Stimulated activated CD4-positive, alpha-beta T cell treated with anti-CD3 and anti-CD28 coated beads, Interleukin-4, amount 100 ng/mL, for 48 hours (primary cell): ENCODE measurements around the gene URB1.
"Not testable (repeated sequence)": the region's sequence is repeated elsewhere in the genome, so short reads cannot be mapped to it uniquely, and the experiment has no call there.

ENCODE experiments used
- DNase-seq, 2 donors: peaks; one replicate each; pipeline ENCODE4 v3.0.0-alpha.2; 2020; ENCODE audit warnings: low read depth in 2 of 2

URB1 gene

DNA sequence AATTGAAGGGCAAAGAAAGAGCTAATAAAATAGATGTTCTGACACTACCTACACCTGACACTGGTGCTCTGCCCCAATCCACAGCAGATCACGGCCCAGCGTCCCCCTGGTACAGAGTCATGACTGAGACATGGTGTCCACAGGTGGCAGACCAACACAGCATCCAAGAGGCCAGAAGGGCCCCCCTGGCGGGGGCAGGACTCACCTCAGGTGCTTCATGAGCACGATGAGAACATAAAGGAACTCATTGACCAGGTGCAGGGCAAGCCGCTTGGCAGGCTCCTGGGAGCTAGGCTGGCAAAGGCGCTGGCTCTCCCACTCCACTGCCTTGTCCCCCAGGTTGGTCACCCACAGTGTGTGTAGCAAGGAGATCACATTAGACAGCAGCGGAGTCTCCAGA, 73.8 kb downstream of the URB1 start:
- no peak for DNase-seq

DNA sequence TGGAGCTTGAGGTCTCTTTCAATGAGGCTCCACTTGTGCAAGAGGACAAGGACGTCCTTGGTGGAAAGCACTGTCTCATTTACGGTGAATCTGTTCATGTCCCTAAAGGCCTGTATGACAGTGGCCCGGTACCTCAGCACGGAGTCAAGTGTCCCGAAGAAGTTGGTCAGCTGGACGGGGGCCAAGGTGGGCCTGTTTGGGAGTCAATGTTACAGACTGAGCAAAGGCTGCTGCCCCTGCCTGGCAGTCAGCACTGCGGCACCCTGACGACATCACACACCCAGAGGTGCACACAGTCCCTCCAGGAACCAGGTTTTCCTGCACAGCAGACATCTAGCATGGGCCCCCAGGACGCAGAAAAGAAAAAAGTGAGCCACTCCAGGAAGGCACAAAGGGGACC, 75.1 kb downstream of the URB1 start:
- no peak for DNase-seq

DNA sequence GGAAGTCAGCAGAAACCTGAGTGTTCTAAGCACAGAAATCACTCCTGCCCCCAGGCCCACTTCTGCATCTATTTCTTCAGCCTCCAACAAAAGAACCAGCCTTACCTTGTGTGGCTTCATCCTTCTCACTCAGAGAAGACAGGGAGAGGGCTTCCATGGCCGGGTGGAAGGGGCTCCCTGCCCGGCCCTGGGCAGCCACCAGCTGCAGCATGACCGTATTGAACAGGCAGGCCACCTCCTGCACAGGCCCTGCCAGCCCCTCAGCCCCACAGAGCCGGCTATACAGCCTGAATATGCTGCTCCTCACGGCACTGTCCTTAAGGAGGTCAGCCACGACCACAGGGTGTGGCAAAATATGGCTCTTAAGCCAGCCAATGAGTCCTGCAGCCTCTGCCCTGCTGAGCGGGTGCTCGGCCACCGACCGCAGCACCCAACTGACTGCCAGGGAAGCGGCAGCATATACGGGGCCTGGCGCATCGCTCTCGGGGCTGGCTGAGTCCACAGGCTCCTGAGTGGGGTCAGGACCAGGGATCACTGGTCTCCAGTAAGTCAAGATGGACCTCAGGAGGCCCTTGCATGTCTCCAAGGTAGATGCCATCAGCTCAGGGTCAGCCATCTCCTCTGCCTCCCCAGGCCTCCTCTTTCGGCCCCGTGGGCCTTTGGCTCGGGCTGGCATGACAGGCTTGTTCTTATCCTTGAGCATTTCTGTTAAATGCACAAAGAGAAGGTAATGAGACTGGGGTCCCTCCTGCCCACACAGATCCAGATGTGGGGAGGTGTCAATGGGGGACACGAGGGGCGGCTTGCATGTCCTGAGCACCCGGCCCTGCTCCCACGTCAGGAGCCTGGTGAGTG, 76.2 kb downstream of the URB1 start:
- DNase-seq = no peak

DNA sequence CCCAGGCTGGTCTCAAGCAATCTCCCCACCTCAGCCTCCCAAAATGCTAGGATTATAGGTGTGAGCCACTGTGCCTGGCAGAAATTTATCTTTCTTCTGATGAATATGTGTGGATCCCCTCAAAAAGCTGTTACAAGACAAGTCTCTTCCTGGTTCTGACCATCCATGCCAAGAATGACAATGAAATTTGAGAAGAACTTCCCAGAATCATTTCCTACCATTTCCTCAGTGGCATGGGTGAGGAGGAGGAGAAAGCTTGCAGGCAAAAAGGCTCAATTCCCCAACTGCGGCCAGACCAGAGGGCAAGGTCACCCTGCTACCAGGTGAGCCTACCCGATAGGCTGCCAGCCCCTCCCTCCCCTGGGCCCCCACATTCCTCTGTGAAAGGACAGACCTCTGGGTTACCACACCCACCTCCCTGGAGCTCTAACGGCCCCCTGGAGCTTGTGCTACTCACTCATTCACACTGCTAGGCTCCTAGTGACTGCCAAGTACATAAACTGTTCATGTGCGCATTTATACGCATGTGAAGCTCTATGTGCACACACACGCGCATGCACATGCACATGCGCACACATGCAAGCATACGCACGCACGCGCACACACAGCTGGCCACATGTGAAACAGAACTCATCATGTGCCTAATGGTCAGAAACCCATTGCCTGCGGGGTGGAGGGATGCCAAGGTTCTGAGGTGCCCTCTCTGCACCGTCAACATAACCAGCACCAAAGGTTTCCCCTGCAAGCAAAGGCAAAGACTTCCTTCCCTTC, 77.1 kb downstream of the URB1 start:
- no peak for DNase-seq

DNA sequence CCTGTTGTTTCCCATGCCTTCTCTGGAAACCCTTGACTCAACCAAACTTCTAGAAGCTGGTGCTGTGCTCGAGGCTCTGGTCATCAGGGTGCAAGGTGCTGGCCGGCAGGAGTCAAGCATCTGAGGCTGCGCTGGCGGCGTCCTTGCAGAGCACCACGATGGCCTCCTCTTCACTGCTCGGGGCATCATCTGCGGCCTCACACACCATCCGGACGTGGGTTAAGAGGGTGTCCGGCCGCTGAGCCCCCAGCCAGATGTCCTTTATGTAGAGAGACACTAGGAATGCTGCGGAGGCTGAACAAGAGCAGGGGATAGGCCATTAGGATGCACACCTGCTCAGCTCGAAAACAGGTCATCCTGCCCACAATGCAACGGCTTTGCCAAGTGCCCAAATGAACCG, 78.0 kb downstream of the URB1 start:
- no peak for DNase-seq

DNA sequence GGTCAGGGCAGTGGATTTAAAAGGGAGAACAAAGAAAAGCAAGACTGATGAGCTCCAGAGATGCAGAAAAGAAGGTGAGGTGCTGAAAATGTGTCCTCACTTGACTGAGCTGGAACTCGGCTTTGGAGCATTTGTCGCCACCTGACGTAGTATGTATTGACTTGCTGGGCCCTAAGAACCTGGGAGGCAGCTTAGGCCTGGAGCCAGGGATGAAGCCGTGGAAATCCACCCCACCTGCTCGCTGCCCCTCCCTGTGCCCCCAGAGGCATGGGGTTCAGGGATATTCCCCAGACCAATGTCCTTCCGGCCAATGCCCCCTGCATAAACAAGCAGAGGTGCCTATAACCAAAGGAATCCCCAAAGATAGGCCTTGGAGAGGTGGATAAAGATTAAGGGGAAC, 79.8 kb downstream of the URB1 start:
- no peak for DNase-seq

DNA sequence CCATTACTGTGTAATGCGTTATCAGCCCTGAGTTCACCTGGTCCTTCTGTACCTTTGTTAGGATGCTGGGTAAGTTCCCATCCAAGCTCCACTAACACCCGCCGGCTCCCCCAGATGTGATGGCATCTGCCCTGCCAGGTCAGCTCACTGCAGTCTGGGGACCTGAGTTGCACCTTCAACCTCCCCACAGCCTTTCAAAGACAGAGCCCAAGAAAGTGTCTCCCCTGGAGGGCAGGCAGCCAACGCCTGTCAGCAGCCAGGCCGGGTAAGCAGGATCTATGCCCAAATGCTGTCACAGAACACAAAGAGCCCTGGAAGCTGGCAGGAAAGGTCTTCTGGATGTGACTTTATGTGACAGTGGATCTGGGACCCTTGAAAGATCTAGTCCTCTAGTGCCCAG, 80.5 kb downstream of the URB1 start:
- DNase-seq = no peak

DNA sequence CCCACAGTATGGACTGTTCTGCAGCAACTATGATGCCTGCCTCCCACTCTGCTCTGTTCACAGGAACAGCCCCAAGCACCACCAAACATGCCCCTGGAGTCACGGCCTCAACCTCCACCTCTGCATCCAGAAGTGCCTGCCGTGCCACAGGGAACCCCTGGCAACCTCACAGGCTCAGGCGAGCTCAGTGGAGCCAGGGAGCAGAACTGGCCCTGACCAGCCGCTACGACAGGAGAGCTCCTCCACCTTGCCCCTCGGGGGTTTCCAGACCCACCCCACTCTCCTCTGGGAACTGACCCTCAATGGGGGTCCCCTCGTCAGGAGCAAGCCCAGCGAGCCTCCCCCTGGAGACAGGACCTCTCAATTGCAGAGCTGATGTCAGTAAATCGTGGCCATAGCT, 81.2 kb downstream of the URB1 start:
- no peak for DNase-seq

DNA sequence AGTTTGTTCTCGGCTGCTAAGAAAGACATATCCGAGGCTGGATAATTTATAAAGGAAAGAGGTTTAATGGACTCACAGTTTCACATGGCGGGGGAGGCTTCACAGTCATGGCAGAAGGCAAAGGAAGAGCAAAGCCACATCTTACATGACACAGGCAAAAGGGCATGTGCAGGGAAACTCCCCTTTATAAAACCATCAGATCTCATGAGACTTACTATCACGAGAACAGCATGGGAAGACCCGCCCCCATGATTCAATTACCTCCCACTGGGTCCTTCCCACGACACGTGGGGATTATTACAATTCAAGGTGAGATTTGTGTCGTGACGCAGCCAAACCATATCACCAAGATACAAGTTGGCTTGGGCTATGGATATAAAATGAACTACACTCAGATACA, 81.8 kb downstream of the URB1 start:
- DNase-seq = not testable (repeated sequence)

DNA sequence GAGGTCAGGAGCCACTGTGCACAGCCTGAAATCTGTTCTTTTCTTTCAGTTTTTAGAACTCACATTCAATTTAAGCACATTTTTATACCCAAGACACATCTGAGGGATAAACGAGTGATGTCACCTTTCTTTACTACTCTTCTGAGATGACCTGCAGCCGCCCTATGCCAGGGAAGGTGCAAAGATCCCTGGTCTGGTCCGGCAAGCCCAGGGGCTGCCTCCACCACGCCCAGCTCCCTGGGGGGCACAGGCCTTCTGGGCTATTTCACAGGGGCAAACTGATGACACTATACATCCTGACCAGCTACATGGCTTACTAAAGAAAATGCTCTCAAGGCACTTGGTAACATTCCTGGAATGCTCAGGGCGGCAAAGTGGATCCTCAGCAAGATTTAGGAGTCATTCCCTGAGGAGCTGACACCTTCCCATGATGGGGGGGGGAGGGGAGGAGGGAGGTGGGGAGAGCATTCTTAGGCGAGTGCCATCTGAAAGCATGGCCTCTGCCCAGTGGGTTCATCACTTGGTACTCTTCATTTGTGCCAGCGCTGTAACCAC, 82.8 kb downstream of the URB1 start:
- DNase-seq = no peak

DNA sequence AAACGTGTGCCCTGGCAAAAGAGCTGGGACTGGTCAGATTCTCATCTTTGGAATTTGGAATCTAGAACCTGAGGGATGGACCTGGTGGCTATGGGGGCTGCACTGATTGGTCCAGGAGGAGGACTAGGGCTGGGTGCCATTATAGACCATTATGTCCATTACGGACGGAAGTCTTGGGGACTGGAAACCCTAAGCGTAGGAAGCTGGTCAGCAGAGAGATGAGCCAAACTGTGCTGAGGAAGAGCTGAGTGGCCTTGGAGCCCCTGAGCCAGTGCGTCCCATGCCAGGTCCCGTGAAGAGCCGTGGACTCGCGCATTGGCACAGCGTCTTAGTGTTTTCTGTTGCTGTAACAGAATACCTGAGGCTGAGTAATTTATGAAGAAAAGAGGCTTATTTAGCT, 84.1 kb downstream of the URB1 start:
- no peak for DNase-seq

DNA sequence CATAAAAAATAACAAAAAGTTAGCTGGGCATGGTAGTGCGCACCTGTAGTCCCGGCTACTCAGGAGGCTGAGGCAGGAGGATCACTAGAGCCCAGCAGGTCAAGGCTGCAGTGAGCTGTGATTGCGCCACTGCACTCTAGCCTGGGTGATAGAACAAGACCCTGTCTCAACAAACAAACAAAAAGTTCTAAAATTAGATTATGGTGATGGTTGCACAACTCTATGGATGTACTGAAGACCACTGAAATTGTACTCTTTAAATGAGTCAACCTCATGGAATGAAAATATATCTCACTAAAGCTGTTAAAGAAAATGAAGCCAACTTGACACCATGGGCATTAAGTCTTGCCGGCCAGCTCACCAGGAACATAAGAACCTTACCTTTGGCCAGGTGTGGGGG, 85.1 kb downstream of the URB1 start:
- DNase-seq = no peak

DNA sequence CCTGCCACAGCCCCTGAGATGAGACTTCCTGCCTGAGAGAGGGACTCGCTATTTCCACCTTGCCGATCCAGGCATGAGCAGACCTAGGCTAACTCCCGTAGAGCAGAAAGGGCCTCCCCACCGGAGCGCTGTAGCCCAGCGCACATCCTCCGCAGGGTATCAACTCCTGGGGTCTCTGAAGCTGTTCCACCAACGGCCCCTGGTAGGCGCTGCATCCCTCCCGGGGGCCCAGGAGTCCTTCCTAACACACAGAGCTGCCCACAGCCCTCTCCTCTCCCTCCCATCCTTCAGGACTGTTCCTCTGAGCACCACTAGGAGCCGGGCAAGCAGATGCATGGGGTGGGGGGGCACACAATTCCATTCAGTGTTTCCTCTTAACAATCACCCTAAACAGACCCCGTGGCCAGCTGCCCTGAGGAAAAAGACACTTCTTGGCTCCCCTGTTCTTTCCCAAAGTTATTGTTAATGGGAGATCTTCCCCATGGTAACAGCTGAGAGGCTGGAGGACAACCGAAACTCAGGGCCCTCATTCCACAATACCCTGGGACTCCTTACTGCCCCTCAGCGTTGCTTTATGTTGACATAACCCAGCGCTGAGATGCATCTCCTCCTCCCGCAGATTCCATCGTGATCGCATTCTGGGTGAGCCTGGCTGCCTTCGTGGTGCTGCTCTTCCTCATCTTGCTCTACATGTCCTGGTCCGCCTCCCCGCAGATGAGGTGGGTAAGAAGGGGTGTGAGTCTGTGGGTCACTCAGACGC, 86.6 kb downstream of the URB1 start:
- no peak for DNase-seq

DNA sequence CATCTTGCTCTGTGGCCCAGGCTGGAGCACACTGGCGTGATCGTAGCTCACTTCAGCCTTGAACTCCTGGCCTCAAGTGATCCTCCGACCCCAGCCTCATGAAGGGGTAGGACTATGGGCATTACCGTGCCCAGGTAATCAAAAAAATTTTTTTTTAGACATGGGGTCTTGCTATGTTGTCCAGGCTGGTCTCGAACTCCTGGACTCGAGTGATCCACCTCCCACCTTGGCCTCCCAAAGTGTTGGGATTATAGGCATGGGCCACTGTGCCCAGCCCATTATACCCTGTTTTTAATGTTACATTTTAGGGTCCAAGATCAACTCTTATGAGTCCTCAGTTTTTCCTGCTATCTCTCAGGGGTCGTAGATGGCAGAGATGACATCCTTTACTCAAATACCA, 87.8 kb downstream of the URB1 start:
- DNase-seq = no peak

DNA sequence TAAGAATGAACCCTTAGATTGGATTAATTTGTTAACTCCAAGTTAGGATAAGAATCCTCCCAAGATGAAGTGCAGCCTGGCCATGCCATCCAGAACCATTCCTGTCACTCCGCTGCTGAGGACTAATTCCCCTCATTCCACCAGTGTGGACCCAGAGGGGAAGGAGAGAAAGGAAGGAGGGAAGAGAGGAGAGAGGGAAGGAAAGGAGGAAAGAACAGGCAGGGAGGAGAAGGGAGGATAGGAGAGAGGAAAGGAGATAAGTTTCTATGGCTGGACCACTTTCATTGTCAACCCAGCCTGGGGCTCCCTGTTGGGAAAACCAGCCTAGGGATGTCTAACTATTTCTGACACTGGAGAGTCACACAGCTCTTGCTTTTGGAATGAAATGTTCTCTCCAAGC, 89.4 kb downstream of the URB1 start:
- DNase-seq = no peak

DNA sequence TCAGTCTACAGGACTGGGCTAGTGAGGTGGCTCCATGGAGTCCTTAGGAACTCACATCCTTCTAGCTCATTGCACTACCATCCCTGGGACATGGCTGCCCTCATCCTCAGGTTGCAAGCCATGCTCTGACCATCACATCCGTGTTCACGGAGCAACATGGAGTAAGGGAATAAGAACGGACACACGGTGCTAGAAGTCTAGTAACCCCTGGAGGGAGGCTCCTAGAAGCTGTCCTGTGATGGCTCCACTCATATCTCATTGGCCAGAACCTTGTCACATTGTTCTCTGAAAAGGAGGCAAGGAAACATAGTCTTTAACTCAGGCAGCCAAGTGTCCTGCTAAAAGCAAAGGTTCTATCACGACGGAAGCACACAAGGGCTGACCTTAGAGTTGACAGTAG, 90.3 kb downstream of the URB1 start:
- DNase-seq = no peak

DNA sequence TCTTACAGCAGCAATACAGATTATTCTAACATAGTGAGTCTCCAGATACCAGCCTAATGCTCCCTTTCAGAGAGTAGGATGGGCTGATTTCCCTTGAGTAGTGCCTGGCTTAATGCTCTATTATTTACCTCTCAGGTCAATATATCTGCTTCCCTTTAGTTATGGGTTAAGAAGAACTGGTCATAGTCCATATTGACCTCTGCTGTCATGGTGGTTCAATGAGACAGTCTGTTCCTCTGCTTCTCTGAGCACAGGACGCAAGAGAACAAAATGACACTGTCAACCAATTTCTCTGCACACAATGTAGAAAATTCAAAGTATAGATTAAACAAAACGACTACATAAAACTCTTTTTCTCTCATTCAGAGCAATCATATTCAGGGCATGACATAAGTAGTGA, 91.2 kb downstream of the URB1 start:
- no peak for DNase-seq

DNA sequence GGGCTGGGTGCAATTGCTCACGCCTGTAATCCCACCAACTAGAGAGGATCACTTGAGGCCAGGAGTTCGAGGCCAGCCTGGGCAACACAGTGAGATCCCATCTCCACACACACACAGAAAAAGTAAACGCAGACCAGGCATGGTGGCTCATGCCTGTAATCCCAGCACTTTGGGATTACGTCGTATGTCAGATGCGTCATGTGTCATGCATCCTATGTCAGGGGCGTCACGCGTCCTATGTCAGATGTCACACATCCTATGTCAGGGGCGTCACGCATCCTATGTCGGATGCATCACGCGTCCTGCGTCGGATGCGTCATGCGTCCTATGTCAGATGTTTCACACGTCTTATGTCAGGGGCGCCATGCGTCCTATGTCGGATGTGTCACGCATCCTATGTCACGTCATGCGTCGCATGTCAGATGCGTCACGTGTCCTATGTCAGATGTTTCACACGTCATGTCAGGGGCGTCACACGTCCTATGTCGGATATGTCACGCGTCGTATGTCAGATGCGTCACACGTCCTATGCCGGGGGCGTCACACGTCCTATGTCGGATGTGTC, 92.6 kb downstream of the URB1 start:
- no peak for DNase-seq

DNA sequence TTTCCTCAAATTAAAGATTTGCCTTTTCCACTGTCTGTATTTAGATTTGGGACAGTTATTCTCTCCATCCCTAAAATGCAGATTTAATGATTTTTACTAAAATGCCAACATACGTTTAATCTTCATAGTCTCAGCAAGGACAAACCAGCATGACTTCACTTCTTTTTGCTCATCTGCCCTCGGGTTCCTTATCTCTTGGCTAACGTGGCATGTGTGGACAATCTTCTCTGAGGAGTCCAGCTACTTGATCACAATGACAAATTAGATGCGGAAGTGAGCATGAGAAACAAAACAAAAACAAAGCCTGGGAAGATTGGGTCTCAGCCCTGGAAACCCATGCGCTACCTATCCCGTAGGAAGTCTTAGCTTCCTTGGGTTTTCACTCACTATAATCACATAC, 93.1 kb downstream of the URB1 start:
- DNase-seq = no peak

DNA sequence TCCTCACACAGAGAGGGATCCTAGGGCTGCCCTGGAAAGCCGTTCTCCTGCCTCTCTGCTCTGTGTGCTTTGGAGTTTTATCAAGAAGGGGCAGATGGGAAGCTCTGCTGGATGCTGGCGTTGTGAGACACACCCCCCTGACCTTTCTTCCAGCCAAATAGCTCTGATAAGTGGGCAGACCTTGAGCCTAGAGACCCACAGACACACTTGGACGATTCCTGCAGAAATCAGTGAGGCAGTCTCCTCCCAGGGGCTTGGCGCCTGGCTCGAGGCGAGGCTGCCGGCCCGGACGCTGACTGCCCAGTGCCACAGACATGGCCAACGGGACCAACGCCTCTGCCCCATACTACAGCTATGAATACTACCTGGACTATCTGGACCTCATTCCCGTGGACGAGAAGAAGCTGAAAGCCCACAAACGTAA, 94.1 kb downstream of the URB1 start, which contains the start of gene MRAP:
Gene MRAP, plus strand, starts transcription at position 198 of the 424 bp plus-strand sequence. Its CDS starts 117 bp downstream, at position 315.
- no peak for DNase-seq

DNA sequence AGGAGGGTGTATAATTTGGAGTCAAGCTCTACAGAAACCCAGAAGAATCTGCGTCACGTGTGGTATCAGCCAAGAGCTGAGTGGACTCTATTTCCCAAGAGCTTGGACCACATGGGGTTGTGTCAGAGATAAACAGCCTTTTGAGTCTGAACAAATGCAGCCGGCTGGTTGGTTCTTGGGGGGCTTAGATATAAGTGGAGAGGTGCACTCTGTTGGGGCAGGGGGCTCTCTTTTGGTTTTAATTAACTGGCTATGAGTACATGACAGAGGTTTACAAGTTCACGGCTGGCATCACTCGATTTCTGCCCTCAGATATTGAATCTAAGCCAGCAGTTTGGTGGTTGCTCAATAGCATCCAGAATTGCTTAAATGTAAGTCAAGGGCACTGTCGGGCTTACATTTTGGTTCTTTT, 94.7 kb downstream of the URB1 start:
- DNase-seq = no peak

DNA sequence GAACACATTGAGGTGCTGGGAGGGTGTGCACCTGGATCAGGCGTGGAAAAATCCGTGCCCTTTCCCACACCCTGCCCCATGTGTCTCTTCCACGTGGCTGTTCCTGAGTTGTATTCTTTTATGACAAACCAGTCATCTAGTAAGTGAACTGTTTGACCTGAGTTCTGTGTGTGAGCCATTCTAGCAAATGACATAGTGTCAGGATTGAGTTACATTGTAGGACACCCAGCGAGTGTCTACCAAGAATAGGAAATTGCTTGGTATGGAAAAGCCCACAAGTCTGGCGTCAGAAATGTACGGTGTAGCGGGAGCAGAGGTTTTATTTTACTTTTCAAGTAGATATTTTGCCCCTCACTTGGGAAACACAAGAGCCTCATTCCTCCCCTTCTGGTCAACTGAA, 95.4 kb downstream of the URB1 start:
- DNase-seq = no peak
